HG02588 (cell line): ENCODE results near the gene LEFTY1.
A peak's percentile ranks its signal among the peaks of the same experiment; 100 is the strongest.
"Not testable (repeated sequence)": the region's sequence is repeated elsewhere in the genome, so short reads cannot be mapped to it uniquely, and the experiment has no call there.

Experiments
- ATAC-seq: cut with Tn5 transposase; IDR thresholded peaks from one replicate; pipeline ENCODE4 v1.9.1; 2021; ENCODE audit warnings: mild to moderate bottlenecking, moderate library complexity; ENCODE audit not compliant: unreplicated experiment

Gene LEFTY1, protein sequence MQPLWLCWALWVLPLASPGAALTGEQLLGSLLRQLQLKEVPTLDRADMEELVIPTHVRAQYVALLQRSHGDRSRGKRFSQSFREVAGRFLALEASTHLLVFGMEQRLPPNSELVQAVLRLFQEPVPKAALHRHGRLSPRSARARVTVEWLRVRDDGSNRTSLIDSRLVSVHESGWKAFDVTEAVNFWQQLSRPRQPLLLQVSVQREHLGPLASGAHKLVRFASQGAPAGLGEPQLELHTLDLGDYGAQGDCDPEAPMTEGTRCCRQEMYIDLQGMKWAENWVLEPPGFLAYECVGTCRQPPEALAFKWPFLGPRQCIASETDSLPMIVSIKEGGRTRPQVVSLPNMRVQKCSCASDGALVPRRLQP

GRCh38 chr1:225888898-225889601 lies at the start of gene LEFTY1:
TSS of gene LEFTY1 (minus strand) at chr1:225889146. CDS start at chr1:225889066, 80 bp downstream.
- ATAC-seq: no peak

- ATAC-seq: no peak
Observed at GRCh38 chr1:225937048-225937968, 48.4 kb upstream of the LEFTY1 start.

DNA sequence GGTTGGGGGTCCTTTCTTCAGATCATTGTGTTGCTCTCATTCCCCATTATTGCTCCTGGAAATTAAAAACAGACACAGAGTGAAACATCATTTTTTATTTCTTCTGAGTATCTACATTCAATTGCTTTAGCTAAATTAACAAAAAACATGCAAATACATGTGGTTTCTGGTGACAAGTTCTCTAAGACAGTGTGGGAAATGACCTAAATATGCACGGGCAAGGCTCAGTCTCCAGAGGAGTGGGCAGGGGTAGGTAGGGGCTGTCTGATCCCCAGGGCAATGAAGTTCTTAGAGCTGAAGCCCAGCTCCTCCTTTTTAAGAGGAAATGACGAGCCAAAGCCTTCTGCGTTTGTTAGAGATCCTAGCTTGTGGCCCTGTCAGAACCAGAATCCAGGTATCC lies 47.6 kb upstream of the LEFTY1 start:
- no peak for ATAC-seq

DNA sequence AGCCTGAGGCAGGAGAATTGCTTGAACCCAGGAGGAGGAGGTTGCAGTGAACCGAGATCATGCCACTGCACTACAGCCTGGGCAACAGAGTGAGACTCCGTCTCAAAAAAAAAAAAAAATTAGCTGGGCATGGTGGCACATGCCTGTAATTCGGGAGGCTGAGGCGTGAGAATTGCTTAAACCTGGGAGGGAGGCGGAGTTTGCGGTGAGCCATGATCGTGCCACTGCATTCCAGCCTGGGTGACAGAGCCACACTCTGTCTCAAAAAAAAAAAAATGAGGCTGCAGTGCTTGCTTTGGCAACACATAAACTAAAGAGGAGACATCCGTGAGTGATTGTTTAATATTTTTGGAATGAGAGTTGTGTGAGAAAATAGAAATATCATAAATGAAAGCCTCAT lies 47.1 kb upstream of the LEFTY1 start:
- ATAC-seq: not testable (repeated sequence)

DNA sequence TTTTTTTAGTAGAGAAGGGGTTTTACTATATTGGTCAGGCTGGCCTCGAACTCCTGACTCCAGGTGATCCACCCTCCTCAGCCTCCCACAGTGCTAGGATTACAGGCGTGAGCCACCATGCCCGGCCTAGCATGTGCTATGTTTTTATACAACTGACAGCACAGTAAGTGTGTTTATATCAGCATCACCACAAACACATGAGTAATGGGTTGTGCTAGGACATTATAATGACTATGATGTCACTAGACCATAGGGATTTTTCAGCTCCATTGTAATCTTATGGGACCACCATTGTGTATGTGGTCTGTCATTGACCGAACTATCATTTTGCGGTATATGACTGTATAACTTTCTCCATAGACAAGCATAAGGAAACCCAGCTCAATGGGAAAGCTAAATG lies 45.8 kb upstream of the LEFTY1 start:
- ATAC-seq: no peak

- no peak for ATAC-seq
Observed at GRCh38 chr1:225933072-225933471, 44.1 kb upstream of the LEFTY1 start.

DNA sequence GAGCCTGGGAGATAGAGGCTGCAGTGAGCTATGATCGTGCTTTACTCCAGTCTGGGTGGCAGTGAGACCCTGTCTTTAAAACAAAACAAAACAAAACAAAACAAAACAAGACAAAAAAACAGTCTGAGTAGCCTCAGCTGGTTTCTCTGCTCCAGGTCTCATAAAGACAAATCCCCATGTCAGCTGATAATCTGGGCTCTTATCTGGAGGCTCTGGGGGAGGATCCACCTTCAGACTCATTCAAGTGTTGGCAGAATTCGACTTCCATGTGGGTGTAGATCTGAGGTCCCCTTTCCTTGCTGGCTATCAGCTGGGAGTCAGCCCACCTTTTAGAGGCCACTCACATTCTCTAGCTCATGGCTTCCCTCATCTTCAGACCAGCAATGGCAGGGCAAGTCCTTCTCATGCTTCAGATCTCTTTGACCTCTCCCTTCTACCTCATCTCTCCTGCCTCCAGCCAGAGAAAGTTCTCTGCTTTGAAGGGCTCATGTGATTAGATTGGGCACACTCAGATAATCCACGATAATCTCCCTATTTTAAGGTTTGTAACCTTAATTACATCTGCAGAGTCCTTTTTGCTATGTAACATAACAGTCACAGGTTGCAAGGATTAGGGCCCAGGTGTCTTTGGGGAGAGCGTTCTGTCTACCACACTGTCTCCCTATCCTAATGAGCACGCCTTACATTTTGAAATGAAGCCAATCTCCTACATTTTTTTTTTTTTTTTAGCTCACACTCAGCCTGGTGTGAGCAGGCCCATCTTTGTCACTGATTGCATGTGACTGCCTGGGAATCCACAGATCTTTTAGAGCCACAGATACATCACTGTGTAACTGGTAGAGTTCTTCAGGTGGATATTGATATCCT lies 42.6 kb upstream of the LEFTY1 start:
- ATAC-seq: no peak

- ATAC-seq: no peak
Observed at GRCh38 chr1:225930566-225930965, 41.6 kb upstream of the LEFTY1 start.

DNA sequence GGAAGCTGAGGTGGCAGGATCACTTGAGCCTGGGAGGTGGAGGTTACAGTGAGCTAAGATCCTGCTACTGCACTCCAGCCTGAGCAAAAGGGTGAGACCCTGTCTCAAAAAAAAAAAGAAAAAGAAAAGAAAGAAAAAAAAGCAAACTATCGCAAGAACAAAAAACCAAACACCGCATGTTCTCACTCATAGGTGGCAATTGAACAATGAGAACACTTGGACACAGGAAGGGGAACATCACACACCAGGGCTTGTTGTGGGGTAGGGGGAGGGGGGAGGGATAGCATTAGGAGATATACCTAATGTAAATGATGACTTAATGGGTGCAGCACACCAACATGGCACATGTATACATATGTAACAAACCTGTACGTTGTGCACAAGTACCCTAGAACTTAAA lies 40.5 kb upstream of the LEFTY1 start:
- not testable (repeated sequence) for ATAC-seq

- no peak for ATAC-seq
Observed at GRCh38 chr1:225928186-225929175, 39.5 kb upstream of the LEFTY1 start.

DNA sequence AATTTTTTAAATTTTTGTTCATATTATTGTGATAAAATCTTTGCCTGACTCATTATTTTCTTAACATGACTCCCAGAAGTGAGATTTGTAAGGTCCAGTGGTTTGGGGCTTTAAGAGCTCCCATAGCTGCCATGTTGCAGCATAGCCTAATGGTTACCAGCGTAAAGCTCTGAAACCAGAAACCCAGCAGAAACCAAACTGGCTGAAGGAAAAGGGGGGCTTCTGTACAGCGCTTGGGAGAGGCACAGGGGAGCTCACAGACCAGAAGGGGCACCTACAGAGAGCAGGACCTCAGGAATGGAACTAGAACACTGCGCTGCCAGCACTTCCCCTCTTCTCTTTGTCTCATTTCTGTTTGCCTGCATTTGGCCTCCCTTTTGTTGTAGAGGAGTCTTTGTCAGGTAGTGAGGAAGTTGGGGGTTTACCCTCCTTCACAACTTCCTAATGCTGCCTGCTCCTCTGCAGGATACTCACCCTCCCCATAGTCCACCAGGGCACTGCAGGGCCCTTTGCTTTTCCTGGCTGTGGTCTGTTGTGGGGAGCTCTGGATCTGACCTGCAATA lies 37.7 kb upstream of the LEFTY1 start:
- ATAC-seq: no peak

DNA sequence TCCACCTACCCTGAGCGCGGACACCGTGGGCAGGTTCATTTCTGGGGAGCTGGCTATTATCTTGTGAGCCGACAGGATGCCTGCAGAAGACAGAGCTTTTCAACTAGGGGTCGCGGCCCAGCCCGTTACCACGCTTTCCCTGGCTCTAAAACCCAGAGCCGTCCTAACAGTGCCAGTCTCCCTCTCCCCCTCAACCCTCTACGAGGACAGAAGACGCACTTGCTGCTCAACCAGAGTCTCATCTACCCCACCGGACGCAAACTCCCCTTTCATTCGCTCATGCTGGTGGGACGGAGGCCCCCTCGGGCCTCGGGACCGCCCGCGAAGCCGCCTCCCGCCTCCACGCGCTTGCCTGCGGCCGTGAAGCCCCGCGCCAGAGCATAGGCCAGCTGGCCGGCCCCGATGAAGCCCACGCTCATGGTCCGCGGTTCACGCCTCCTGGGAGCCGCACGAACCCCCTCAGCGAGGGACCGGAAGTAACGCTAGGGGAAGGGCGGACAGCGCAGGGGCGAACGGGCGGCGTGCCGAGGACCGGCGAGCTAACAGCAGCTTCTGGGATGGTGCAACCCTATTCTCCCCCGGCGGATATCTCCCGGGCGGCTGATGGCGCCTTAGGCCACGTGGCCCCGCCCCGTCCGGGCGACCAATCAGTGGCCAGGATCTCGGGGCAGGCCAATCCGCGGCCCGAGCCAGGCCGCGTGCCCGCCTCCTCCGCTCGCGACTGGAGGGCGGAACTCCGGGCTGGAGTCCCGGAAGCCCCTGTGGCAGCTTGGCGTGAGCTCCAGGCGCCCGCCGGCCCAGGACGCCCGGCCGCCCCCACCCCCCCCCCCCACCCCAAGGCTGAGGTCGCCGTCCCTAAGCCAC lies 35.0 kb upstream of the LEFTY1 start, which contains the start of gene PYCR2:
PYCR2 (minus strand) TSS at position 559 of the 864 bp plus-strand sequence; CDS start at position 419, 140 bp downstream.
- peak; percentile 98 for ATAC-seq

- ATAC-seq: no peak
Observed at GRCh38 chr1:225923381-225923691, 34.4 kb upstream of the LEFTY1 start.

- ATAC-seq: no peak
Observed at GRCh38 chr1:225921734-225922709, 33.1 kb upstream of the LEFTY1 start.

- ATAC-seq: no peak
Observed at GRCh38 chr1:225919906-225920305, 31.0 kb upstream of the LEFTY1 start.

GRCh38 chr1:225918280-225918679 lies 29.3 kb upstream of the LEFTY1 start:
- ATAC-seq: no peak

DNA sequence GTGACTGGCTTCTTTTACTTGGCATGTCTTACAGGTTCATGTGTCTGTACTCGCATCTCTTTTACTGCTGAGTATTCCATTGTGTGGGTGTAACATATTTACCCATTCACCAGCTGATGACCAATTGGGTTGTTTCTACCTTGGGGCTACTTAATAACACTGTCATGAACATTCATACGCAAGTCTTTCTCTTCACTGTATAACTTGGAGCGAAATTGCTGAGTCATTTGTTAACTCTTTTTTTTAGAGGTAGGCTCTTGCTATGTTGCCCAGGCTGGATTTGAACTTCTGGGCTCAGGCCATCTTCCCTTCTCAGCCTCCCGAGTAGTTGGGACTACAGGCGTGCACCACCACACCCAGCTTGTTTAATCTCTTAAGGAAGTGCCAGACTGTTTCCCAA lies 28.6 kb upstream of the LEFTY1 start:
- ATAC-seq: no peak
